GM19193 (cell line): Measurements from ENCODE around the gene FAM13C.

Experiments used
- POLR2A ChIP-seq: IDR thresholded peaks from 4 replicates; pipeline ENCODE4 v1.6.1; 2011; ENCODE audit not compliant: insufficient read depth, insufficient read length; ENCODE audit errors: extremely low read depth

FAM13C gene

GRCh38 chr10:59311025-59311424, 51.3 kb downstream of the FAM13C start:
- no peak for TF ChIP-seq POLR2A

- TF ChIP-seq POLR2A = no peak
Measured at GRCh38 chr10:59310324-59310914, 51.9 kb downstream of the FAM13C start.

DNA sequence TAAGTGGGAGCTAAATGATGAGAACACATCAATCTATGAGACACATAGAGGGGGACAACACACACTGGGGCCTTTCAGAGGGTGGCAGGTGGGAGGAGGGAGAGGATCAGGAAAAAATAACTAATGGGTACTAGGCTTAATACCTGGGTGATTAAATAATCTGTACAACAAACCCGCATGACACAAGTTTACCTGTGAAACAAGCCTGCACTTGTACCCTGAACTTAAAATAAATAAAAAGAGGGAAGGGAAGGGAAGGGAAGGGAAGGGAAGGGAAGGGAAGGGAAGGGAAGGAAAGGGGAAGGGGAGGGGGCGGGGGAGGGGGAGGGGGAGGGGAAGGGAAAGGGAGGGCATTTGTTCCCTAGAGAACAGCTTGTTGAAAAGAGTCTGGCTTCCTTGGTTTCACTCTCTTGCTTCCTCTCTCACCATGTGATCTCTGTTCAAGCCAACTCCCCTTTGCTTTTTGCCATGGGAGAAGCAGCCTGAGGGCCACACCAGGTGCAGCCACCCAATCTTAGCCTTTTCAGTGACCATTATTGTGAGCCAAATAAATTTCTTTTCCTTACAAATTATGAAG, 57.7 kb downstream of the FAM13C start:
- TF ChIP-seq POLR2A = no peak

- no peak for TF ChIP-seq POLR2A
Measured at GRCh38 chr10:59303018-59303417, 59.3 kb downstream of the FAM13C start.

- TF ChIP-seq POLR2A = no peak
Measured at GRCh38 chr10:59302381-59302780, 60.0 kb downstream of the FAM13C start.

DNA sequence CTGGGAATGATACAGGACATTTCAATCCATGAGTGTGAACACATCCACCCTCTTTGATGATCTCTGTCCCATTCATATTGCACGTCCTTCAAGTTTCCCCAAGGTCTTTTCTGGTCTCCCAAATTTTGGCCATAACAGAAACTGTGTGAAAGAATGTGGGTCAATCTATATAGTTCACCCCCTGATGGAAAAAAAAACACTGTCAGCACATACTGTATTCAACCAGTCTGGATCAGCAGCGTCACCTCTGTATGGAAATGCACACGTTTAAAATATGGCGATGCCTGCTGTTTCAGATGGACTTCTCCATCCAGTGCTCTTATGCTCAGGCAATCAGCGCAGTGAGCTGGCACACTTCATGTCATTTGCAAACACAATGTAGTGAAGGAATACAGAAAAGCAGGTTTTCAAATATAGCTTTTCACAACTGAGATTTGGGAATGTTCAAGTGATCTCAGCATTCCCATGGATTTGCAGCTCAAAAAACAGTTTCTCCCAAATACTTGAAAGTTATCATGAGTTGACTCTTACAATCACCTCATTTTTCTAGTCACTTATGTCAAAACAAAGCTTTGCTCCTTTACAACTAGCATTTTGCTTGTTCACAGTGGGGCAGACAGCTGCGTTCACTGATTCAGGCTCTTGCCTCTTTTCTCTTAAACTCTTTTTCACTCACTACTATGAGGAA, 61.1 kb downstream of the FAM13C start:
- TF ChIP-seq POLR2A = no peak

- TF ChIP-seq POLR2A = no peak
Measured at GRCh38 chr10:59300386-59300785, 62.0 kb downstream of the FAM13C start.

GRCh38 chr10:59299933-59300332, 62.4 kb downstream of the FAM13C start:
- no peak for TF ChIP-seq POLR2A

- no peak for TF ChIP-seq POLR2A
Measured at GRCh38 chr10:59290448-59290847, 71.9 kb downstream of the FAM13C start.

GRCh38 chr10:59289853-59290252, 72.5 kb downstream of the FAM13C start:
- TF ChIP-seq POLR2A = no peak

GRCh38 chr10:59287587-59288255, 74.6 kb downstream of the FAM13C start:
- no peak for TF ChIP-seq POLR2A

DNA sequence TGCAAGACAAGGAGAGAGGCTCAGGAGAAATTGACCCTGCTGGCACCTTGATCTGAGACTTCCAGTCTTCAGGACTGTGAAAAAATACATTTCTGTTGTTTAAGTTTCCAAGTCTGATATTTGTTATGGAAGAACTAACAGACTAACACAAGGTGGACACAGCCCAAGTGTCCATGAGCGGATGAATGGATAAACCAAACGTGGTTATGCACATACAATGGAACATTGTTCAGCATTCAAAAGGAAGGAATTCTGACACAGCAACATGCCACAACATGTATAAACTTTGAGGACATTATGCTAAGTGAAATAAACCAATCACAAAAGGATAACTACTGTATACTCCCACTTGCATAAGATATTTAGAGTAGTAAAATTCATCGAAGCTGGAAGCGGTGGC, 76.5 kb downstream of the FAM13C start:
- no peak for TF ChIP-seq POLR2A

DNA sequence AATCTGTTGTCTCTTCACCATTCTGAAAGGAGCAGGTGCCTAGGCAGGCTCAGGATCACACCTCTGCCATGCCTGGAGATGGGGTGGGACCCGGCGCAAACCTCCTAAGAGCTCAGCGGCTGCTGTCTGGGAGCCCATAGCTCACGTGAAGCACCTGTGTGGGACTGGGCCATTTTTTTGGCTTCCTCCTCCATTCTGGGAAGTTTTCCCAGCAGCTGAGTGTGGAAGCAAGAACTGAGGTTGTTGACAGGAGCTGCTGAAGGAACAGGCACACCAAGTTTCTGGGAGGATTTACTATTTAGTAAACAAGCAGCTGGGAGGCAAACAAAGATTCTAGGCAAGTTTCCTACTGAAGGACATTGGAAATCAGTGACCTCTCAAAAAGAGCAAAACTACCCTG, 77.3 kb downstream of the FAM13C start:
- TF ChIP-seq POLR2A = no peak

GRCh38 chr10:59284118-59284975, 78.0 kb downstream of the FAM13C start:
- no peak for TF ChIP-seq POLR2A
